ENCODE data around the gene TMEM43. TPM values are rescaled to one million over a fixed set of nuclear protein-coding genes. Genes with fewer than 3 reads are reported as not detected.
A peak's percentile ranks its signal among the peaks of the same experiment; 100 is the strongest.

The TMEM43 gene
- total and polyA plus RNA-seq, 7 experiments from 2014 or later: 30.1 to 55.8 (median 50.3) TPM

DNA sequence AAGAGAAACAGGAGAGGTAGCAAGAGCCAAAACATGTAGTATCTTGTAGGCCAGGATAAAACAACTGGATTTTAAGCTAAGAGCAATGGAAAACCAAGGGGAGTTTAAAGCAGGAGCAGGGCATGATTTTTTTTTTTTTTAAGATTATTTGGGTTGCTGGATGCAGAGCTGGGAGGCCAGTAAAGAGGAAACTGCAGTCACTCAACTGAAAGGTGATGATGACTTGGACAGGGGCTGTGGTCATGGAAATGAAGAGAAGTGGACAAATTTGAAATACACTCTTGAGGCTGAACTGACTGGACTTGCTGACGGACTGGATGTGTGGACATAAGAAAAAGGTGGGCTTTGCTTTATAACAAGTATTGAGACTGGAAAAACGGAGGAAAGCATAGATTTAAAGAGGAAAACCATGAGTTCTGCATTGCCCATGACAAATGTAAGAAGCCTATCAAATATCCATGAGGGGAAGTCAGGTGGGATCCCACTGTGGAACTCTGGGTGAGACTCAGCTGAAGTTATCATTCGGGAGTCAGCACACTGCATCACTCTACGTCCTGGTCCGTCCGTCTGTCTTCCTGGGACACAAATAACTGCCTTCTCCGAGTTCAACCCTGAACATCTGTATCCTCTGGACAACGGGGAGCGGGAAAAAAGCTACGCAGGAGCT is 52.9 kb downstream of the TMEM43 start:
- Mint-ChIP-seq H3K4me3 (peak overlapping the region; percentile 94 to 100 (median 98)), H3K4me1 (peaks cover 40 to 85% (median 81%) of the 10 kb centered on the region in 7 donors), H3K27me3 (peaks cover 0 to 2% (median 0%) of the 10 kb centered on the region in 5 donors), H3K27ac (peak overlapping the region; percentile 96 to 100 (median 98)), H3K36me3 (peaks cover 0 to 35% (median 16%) of the 10 kb centered on the region in 5 donors), H3K9me3 (peaks cover 0 to 3% (median 0%) of the 10 kb centered on the region in 11 donors)
- Histone ChIP-seq H3K36me3 (ENCODE audit: control insufficient read depth in 2 of 3, insufficient read depth in 3 of 3, low read length in 3 of 3) (peaks cover 0 to 19% (median 9%) of the 10 kb centered on the region in 3 experiments), H3K4me3 (ENCODE audit: low read length) (peak overlapping the region; percentile 68), H3K27me3 (ENCODE audit: control insufficient read depth in 2 of 2, insufficient read depth in 2 of 2, low read length in 2 of 2) (no peaks in the 10 kb centered on the region), H3K4me1 (ENCODE audit: control insufficient read depth in 2 of 2, insufficient read depth in 2 of 2, low read length in 2 of 2) (peaks cover 40 to 54% of the 10 kb centered on the region in 2 donors), H3K27ac (ENCODE audit: low read depth, low read length) (peak overlapping the region; percentile 99), H3K9me3 (ENCODE audit: control insufficient read depth in 2 of 3, low read length in 3 of 3) (no peaks in the 10 kb centered on the region)
- CTCF ChIA-PET: interaction anchor here (0.6 to 1.2 kb wide), 2 partner anchors 26 to 521 kb away, joined by 3 to 5 read pairs; no protein-coding TSS in a partner anchor
- no peak for DNase-seq
- peak; percentile 1 for ATAC-seq
- POLR2A ChIA-PET: interaction anchor here (0.6 to 3.8 kb wide), 20 partner anchors 7 to 1336 kb away, joined by 3 to 92 read pairs (median 6); partner anchors contain the start of genes CCDC174, CHCHD4, HDAC11 and RPL32
- intact Hi-C loops (cut with micrococcal nuclease): loop anchor here (1.0 to 5.0 kb wide), 16 partner anchors 33 to 1515 kb away; partner anchors contain the start of genes CCDC174 (in 2 of the 2), CHCHD4 (in 2 of the 2), HDAC11 (in 2 of the 2) and RAF1 (in 2 of the 2)

DNA sequence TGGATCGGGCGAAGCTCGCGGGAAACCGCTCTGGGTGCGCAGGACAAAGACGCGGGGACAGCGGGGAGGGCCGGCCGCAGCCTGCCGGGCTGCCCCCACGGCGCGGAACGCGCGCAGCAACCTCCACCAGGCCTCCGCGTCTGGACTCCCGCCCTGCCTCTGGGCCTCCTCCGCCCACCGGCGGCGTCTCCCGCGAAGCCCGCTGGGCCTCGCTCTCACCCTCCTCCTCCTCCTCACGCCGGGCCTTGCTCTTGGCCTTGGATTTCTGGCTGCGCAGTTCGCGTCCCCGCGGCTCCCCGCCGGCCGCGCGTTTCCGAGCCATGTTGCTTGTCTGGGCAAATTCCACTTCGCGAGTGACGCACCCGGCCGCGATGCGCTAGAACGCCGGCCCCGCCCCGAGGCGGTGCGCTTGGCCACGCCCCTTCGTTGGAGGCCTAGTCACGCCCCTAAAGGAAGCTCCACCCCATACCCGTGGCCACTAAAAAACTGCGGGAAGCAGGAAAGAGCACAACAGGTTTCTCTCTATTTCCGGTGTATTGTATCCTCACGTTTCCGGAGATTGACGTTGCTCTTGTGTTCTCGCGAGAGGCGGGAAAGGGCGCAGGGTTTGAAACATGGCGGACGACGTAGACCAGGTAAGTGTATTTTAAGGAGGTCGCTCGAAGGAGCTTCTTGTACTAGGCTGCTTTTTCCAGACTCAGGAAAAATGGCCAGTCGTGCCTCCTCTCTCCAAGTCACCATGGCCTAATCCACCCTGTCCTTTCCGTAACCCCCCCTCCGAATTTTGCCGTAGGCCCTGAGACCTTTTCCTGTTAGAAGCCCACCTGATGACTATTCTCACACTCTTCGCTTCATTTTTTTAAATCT is 53.6 kb downstream of the TMEM43 start, which contains the start of the genes LSM3 and XPC:
Gene LSM3, plus strand, starts transcription at position 571 of the 867 bp plus-strand sequence. Its CDS starts 44 bp downstream, at position 615.
Gene XPC, minus strand, starts transcription at position 355 of the 867 bp plus-strand sequence. Its CDS starts 33 bp downstream, at position 322.
- peaks cover 0 to 22% (median 9%) of the 10 kb centered on the region in 3 experiments for H3K36me3 ChIP-seq (ENCODE audit: control insufficient read depth in 2 of 3, insufficient read depth in 3 of 3, low read length in 3 of 3)
- CTCF ChIA-PET: interaction anchor here (0.6 to 1.5 kb wide), 9 partner anchors 25 to 521 kb away, joined by 3 to 5 read pairs (median 4); partner anchors contain the start of genes CHCHD4 and TMEM43
- H3K27me3 ChIP-seq (ENCODE audit: control insufficient read depth in 2 of 2, insufficient read depth in 2 of 2, low read length in 2 of 2): no peaks in the 10 kb centered on the region
- DNase-seq (peak; percentile 98 to 100 (median 99)), ATAC-seq (peak; percentile 98)
- POLR2A ChIA-PET: interaction anchor here (0.5 to 3.8 kb wide), 29 partner anchors 8 to 1692 kb away, joined by 3 to 92 read pairs (median 5); partner anchors contain the start of genes CCDC174, CHCHD4, HDAC11 and NR2C2
- H3K4me1 ChIP-seq (ENCODE audit: control insufficient read depth in 2 of 2, insufficient read depth in 2 of 2, low read length in 2 of 2): peaks cover 37 to 48% of the 10 kb centered on the region in 2 donors
- peaks cover 4 to 30% (median 17%) of the 10 kb centered on the region in 5 donors for H3K36me3 Mint-ChIP-seq
- intact Hi-C loops (cut with micrococcal nuclease): loop anchor here (1.0 to 5.0 kb wide), 16 partner anchors 34 to 1516 kb away; partner anchors contain the start of genes CCDC174 (in 2 of the 2), CHCHD4 (in 2 of the 2), HDAC11 (in 2 of the 2) and RAF1 (in 2 of the 2)
- H3K4me3 ChIP-seq (ENCODE audit: low read length): peak within 1 kb of the TSS; percentile 68
- H3K27ac Mint-ChIP-seq: peak within 1 kb of the TSS; percentile 96 to 100 (median 99)
- H3K9me3 Mint-ChIP-seq: peaks cover 0 to 3% (median 0%) of the 10 kb centered on the region in 11 donors
- H3K27ac ChIP-seq (ENCODE audit: low read depth, low read length): peak within 1 kb of the TSS; percentile 99
- H3K9me3 ChIP-seq (ENCODE audit: control insufficient read depth in 2 of 3, low read length in 3 of 3): no peaks in the 10 kb centered on the region
- H3K27me3 Mint-ChIP-seq: peaks cover 0 to 2% (median 0%) of the 10 kb centered on the region in 5 donors
- H3K4me1 Mint-ChIP-seq: peaks cover 45 to 85% (median 82%) of the 10 kb centered on the region in 7 donors
- H3K4me3 Mint-ChIP-seq: peak within 1 kb of the TSS; percentile 94 to 100 (median 98)

DNA sequence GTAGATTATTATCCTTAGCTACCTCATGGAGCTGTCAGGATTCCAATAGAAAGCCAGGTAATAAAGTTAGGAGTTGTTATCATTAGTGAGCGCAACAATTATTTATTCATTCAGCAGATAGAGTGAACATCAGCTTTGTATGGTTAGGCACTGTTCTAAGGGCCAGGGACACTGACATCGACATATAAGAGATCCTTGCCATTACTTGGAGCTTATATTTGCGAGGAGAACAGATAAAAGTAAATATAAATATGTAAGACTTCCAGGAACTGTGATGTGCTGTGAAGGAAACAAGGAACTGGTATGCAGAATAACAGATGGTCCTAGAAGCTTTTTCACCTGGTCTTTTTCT is 54.2 kb downstream of the TMEM43 start:
- DNase-seq (peak in 1 of 9 donors; percentile 19), ATAC-seq (no peak)
- Mint-ChIP-seq H3K27ac (peak overlapping the region; percentile 96 to 100 (median 99)), H3K4me1 (peaks cover 44 to 83% (median 79%) of the 10 kb centered on the region in 7 donors), H3K36me3 (peaks cover 4 to 32% (median 23%) of the 10 kb centered on the region in 5 donors), H3K9me3 (peaks cover 0 to 3% (median 0%) of the 10 kb centered on the region in 11 donors), H3K4me3 (peak overlapping the region; percentile 94 to 100 (median 98)), H3K27me3 (peaks cover 0 to 2% (median 0%) of the 10 kb centered on the region in 5 donors)
- no peaks in the 10 kb centered on the region for H3K9me3 ChIP-seq (ENCODE audit: control insufficient read depth in 2 of 3, low read length in 3 of 3)
- peak overlapping the region; percentile 99 for H3K27ac ChIP-seq (ENCODE audit: low read depth, low read length)
- no peaks in the 10 kb centered on the region for H3K27me3 ChIP-seq (ENCODE audit: control insufficient read depth in 2 of 2, insufficient read depth in 2 of 2, low read length in 2 of 2)
- peaks cover 34 to 46% of the 10 kb centered on the region in 2 donors for H3K4me1 ChIP-seq (ENCODE audit: control insufficient read depth in 2 of 2, insufficient read depth in 2 of 2, low read length in 2 of 2)
- H3K36me3 ChIP-seq (ENCODE audit: control insufficient read depth in 2 of 3, insufficient read depth in 3 of 3, low read length in 3 of 3): peaks cover 3 to 27% (median 9%) of the 10 kb centered on the region in 3 experiments
- intact Hi-C loops (cut with micrococcal nuclease): loop anchor here (2.0 to 5.0 kb wide), 2 partner anchors 1338 to 1517 kb away; partner anchors contain the start of genes RAF1 (in 1 of the 2) and RPL32 (in 1 of the 2)
- ChIA-PET POLR2A (interaction anchor here (0.5 to 3.8 kb wide), 27 partner anchors 8 to 1338 kb away, joined by 3 to 92 read pairs (median 5); partner anchors contain the start of genes CCDC174, CHCHD4, HDAC11 and NR2C2), CTCF (interaction anchor here (0.7 to 1.5 kb wide), 8 partner anchors 24 to 294 kb away, joined by 3 to 5 read pairs (median 4); partner anchors contain the start of genes CHCHD4 and TMEM43)
- H3K4me3 ChIP-seq (ENCODE audit: low read length): peak overlapping the region; percentile 68

DNA sequence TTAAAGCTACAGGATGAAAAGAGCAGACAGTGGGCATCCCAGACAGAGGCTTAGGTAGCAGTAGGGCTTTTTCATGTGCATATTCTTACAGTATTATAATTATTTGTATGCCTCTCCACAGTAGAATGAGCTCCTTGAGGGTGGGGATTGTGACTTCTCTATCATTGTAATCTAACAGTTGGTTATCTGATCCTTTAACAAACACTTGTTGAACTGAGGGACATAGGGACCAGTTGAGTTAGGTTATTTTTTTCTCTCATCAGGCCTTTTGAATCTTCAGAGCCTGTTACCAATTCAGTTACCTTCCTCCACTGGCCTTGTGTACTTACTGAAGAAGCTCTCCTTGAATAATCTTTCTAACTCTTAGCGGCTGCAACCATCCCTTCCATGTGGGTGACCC is 54.9 kb downstream of the TMEM43 start:
- intact Hi-C loops (cut with micrococcal nuclease): loop anchor here (2.0 to 5.0 kb wide), 2 partner anchors 1339 to 1517 kb away; partner anchors contain the start of genes RAF1 (in 1 of the 2) and RPL32 (in 1 of the 2)
- Histone ChIP-seq H3K9me3 (ENCODE audit: control insufficient read depth in 2 of 3, low read length in 3 of 3) (no peaks in the 10 kb centered on the region), H3K4me1 (ENCODE audit: control insufficient read depth in 2 of 2, insufficient read depth in 2 of 2, low read length in 2 of 2) (peaks cover 27 to 39% of the 10 kb centered on the region in 2 donors), H3K27ac (ENCODE audit: low read depth, low read length) (peak overlapping the region; percentile 99), H3K4me3 (ENCODE audit: low read length) (no peak overlapping the region), H3K36me3 (ENCODE audit: control insufficient read depth in 2 of 3, insufficient read depth in 3 of 3, low read length in 3 of 3) (peaks cover 4 to 28% (median 9%) of the 10 kb centered on the region in 3 experiments), H3K27me3 (ENCODE audit: control insufficient read depth in 2 of 2, insufficient read depth in 2 of 2, low read length in 2 of 2) (no peaks in the 10 kb centered on the region)
- ChIA-PET CTCF (interaction anchor here (1.1 to 1.5 kb wide), 4 partner anchors 25 to 281 kb away, joined by 3 to 5 read pairs (median 4); partner anchors contain the start of genes CHCHD4 and TMEM43), POLR2A (interaction anchor here (1.9 to 3.8 kb wide), 5 partner anchors 12 to 472 kb away, joined by 5 to 92 read pairs (median 12); partner anchors contain the start of genes CCDC174, CHCHD4 and TMEM43)
- Mint-ChIP-seq H3K4me1 (peaks cover 40 to 76% (median 72%) of the 10 kb centered on the region in 7 donors), H3K36me3 (peaks cover 4 to 32% (median 24%) of the 10 kb centered on the region in 5 donors), H3K27ac (peak overlapping the region; percentile 96 to 100 (median 99)), H3K27me3 (peaks cover 0 to 2% (median 0%) of the 10 kb centered on the region in 5 donors), H3K9me3 (peaks cover 0 to 3% (median 0%) of the 10 kb centered on the region in 11 donors), H3K4me3 (peak overlapping the region; percentile 94 to 100 (median 98))
- DNase-seq (no peak), ATAC-seq (no peak)

- Mint-ChIP-seq H3K27ac (peak overlapping the region in 1 of 9 donors; percentile 12), H3K9me3 (peaks cover 0 to 3% (median 0%) of the 10 kb centered on the region in 11 donors), H3K4me1 (peaks cover 29 to 68% (median 61%) of the 10 kb centered on the region in 7 donors), H3K36me3 (peaks cover 4 to 35% (median 28%) of the 10 kb centered on the region in 5 donors), H3K4me3 (peak overlapping the region in 3 of 10 donors; percentile 6 to 21 (median 11)), H3K27me3 (peaks cover 0 to 2% (median 0%) of the 10 kb centered on the region in 5 donors)
- Histone ChIP-seq H3K4me1 (ENCODE audit: control insufficient read depth in 2 of 2, insufficient read depth in 2 of 2, low read length in 2 of 2) (peaks cover 14 to 27% of the 10 kb centered on the region in 2 donors), H3K4me3 (ENCODE audit: low read length) (no peak overlapping the region), H3K36me3 (ENCODE audit: control insufficient read depth in 2 of 3, insufficient read depth in 3 of 3, low read length in 3 of 3) (peaks cover 4 to 41% (median 9%) of the 10 kb centered on the region in 3 experiments), H3K27ac (ENCODE audit: low read depth, low read length) (no peak overlapping the region), H3K27me3 (ENCODE audit: control insufficient read depth in 2 of 2, insufficient read depth in 2 of 2, low read length in 2 of 2) (no peaks in the 10 kb centered on the region), H3K9me3 (ENCODE audit: control insufficient read depth in 2 of 3, low read length in 3 of 3) (no peaks in the 10 kb centered on the region)
- POLR2A ChIA-PET: no interaction called here
- ATAC-seq (no peak), DNase-seq (no peak)
- CTCF ChIA-PET: no interaction called here
- intact Hi-C loops (cut with micrococcal nuclease): no loop called here
Measured at GRCh38 chr3:14181253-14181652, 56.4 kb downstream of the TMEM43 start.
